Suprapubic skin (tissue), 4 donors: ENCODE measurements around the gene CFAP92.

Experiments used
- CTCF ChIP-seq, 2 donors: fragments of 200-600 bp in 1 of 2; fragments of 450-650 bp in 1 of 2; sonication (generic) in 1 of 2; IDR thresholded peaks; one replicate each; pipeline ENCODE4 v1.5.1; 2016 to 2019; ENCODE audit warnings: antibody characterized with exemption in 2 of 2, mild to moderate bottlenecking in 1 of 2, moderate library complexity in 1 of 2
- POLR2A ChIP-seq, 2 donors: fragments of 450-650 bp; IDR thresholded peaks; one replicate each; pipeline ENCODE4 v1.6.1; 2017; ENCODE audit warnings: antibody characterized with exemption in 2 of 2, mild to moderate bottlenecking in 2 of 2, moderate library complexity in 2 of 2
- POLR2AphosphoS5 ChIP-seq, 3 donors: sonication (generic); formaldehyde crosslinking; IDR thresholded peaks; one replicate each; pipeline ENCODE4 v1.6.1; 2017; ENCODE audit warnings: antibody characterized with exemption in 3 of 3

GRCh38 chr3:129009266-129009665, 15.4 kb upstream of the CFAP92 start:
- TF ChIP-seq CTCF (IDR thresholded peaks at IDR 0.05) (no peak), POLR2A (IDR thresholded peaks at IDR 0.05) (no peak), POLR2AphosphoS5 (IDR thresholded peaks at IDR 0.05) (no peak)
